Stimulated activated CD8-positive, alpha-beta memory T cell treated with anti-CD3 and anti-CD28 coated beads, Interleukin-15, amount 100 ng/mL, for 4 hours (primary cell): ENCODE data around the gene TIFAB.

ENCODE experiments used
- DNase-seq, 2 donors: peaks; one replicate each; pipeline ENCODE4 v3.0.0-alpha.2; 2020; ENCODE audit warnings: low read depth in 2 of 2

Gene TIFAB

DNA sequence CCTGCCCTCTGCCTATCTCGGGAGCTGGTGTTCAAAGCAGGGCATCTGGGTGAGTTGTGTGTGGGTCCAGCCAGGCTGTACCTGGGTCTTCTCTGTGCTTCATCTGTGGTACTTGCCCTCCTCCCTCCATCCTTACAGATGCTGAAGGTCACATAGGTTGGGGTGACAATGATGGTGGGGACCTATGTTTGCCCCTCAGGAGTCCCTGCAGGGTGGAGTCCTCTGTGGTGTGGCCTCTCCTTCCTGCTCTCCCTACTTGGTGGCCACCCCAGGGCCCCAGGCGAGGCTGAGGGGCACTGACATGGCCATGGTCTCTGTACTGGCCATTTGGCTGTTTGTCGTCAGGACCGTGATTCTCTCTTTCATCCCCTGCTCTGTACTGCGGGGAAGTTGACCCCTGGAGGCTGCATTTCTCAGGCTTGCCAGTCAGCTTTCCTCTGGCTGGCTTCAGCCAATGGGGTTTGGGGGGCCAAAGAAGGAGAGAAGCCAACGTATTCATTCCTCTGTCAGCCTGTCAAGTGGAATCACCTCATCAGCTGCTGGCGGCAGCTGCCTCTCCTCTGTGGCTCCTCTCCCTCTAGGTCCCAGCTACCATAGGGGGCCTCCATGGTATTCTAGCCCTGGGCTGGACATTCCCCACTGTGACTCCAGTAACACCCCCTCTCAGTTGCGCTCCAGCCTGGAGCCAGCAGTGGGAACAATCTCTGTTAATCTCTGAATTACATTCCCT, 9.6 kb downstream of the TIFAB start:
- no peak for DNase-seq

- DNase-seq = no peak
These were observed 10.2 kb downstream of the TIFAB start for GRCh38 chr5:135441919-135442318.

GRCh38 chr5:135441350-135441831, 10.8 kb downstream of the TIFAB start:
- no peak for DNase-seq

DNA sequence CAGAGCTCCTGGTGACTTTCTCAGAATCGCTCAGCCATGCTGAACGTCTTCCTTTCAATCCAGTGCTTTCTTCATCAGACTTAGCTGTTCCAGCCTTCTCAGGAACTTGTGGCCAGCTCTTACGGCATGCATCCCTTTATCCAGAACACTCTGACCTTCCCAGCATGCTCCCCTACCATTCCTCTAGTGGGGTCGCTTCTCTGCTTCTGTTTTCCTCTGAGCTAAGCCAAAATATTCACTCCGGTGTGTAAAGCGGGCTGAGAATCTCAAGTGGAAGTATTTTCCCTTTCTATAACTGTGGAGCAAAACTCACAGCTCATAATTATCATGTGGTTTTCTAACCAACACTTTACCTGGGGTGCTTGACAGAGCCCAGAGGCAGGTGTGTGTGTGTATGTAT, 11.2 kb downstream of the TIFAB start:
- no peak for DNase-seq

GRCh38 chr5:135439231-135440205, 12.6 kb downstream of the TIFAB start:
- DNase-seq = no peak

DNA sequence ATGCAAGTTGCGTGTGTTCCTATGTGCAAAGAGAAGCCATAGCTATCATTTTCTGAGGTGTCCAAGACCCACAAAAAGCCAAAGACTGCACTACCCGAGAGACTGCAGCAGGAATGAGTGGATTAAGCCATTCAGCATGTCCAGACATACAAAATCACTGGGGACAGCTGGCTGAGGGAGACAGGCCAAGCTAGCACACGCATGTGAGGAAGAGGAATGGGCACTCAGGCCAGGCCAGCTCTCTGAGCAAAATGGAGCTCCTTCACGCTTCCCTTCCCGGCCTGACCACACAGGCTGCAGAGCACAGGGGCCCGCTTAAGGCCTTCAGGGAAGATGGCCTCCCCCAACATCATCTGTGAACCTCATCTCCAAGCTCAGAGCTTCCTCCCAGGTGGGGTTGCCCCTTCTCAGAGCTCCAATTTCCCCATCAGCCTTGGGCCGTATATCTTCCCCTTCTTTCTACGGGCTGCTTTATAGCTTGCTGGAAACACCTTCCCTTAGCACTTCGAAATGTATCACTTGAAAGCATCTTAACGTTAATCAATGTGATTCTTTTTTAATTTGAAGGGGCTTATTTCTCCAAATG, 13.4 kb downstream of the TIFAB start:
- no peak for DNase-seq

GRCh38 chr5:135437796-135438560, 14.2 kb downstream of the TIFAB start:
- DNase-seq = no peak

DNA sequence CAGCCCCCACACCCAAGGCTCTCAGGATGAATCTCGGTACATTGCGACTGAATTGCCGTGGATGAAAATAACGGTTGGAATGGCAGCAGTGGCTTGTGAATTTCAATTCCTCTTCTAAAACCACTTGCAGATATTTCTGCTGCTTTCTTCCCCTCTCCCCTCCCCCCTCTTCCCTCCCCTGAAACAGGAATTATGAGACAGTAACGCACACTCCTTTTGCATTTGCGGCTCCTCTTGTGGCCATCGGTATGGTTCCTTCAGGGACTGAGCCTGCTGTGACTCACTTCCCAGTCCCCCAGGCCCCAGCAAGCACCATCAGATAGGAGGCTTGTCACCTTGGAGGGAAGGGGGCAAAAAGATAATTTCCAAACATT, 14.7 kb downstream of the TIFAB start:
- no peak for DNase-seq

DNA sequence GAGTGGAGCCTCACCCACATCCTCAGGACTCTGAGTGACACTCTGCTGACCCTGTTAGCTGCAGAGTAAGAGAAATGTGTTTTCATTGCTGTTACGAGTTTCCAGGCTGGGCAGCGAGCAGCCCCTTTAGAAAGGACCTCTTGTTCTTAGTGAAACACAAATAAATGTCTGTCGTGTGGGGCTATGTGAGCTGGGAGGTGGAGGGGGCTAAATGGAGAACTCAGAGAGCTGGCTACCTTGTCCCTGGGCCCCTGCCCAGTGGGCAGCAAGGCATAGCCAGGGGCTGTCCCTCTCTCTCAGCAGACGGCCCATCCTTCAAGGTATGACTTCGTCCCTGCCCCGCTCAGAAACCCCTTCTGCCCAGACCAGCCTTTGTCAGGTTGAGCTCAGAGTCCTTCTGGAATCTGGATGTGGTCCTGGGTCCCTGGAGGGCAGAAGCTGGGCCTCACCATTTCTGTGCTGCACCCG, 15.2 kb downstream of the TIFAB start:
- DNase-seq = no peak

GRCh38 chr5:135435467-135436330, 16.5 kb downstream of the TIFAB start:
- DNase-seq = no peak

- DNase-seq = no peak
These were observed 17.3 kb downstream of the TIFAB start for GRCh38 chr5:135434591-135435466.

DNA sequence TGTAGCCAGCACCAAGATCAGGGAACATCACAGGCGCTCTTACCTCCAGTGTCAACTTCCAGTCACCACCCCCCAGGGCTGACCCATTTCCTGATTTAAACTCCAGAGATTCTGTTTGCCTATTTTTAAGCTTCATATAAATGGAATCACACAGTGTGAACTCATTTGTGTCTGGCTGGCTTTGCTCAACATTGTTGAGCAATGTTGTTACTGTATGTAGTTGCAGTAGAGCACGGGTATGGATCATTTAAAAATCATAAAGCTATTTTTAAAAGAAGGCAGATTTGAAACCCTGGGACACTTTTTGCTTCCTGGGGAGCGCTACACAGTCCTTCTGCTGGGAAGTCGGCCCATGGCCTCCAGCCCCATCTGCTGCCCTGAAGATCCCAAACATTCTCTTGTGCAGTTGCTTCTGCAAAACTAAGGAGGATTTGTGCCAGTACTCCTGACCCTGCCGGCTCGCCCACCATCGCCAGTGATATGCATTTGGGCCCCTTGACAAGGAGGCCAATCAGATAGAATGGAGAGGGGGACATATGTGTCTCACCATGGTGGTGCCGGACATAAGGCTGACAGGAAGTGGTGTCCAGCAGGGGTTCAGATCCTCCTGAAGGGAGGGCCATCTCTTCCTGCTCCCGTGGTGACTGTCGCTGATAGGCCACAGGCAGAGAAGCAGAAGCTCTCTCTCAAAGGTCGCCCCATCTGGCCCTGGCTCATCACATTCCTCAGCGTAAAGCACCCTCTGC, 18.3 kb downstream of the TIFAB start:
- no peak for DNase-seq

GRCh38 chr5:135432113-135432512, 20.0 kb downstream of the TIFAB start:
- no peak for DNase-seq

- no peak for DNase-seq
These were observed 22.1 kb downstream of the TIFAB start for GRCh38 chr5:135430135-135430437.

- DNase-seq = no peak
These were observed 22.6 kb downstream of the TIFAB start for GRCh38 chr5:135429301-135430134.

- no peak for DNase-seq
These were observed 23.6 kb downstream of the TIFAB start for GRCh38 chr5:135428586-135428985.

DNA sequence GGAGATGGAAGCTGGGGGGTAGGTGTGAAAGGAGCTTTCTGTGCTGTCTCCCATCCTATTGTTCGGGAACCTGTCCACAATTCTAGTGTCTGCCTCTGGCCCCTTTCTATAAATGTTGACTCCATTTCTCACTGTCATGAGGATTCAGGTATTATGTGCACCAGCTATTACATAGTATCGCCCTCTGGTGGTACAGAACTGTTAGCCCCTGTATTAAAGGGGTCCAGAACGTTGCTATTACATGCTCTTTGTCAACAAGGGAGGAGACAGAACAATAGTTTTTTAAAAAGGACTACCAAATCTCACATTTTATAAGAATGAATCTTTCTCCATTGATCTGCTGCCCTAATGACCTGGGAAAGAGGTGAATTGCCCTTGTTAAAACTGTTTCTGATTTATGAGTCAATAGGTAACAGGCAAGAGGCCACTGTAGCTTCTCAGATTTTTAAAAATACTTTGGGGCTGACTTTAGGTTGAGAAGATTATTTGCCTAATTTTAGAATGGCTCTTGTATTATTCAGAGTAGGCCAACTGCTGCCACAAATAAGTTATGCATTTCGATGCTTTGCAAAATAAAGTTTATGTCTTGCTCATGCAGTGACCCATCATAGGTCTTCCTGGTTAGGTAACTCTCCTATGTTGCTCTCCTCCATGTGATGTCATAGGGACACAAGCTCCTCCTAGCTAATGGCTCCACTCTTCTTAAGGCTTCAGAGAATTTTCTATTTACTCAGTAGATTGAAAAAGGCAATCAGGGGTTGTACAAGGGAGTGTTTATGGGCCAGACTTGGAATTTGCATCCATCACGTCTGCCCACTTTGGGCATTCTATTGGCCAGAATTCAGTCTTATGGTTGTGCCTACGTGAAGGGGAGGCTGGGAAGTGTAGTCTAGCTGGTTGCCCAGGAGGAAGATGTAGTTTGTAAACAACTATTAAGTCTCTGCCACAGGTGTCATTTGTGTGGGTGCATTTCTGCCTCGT, 25.8 kb downstream of the TIFAB start:
- DNase-seq = no peak
